ENCODE measurements around the gene BMPR1A. TPM values are rescaled to one million over a fixed set of nuclear protein-coding genes. Genes with fewer than 3 reads are reported as not detected.

BMPR1A gene
- total and polyA plus RNA-seq, 4 donors: 2.2 to 16.0 (median 8.9) TPM

DNA sequence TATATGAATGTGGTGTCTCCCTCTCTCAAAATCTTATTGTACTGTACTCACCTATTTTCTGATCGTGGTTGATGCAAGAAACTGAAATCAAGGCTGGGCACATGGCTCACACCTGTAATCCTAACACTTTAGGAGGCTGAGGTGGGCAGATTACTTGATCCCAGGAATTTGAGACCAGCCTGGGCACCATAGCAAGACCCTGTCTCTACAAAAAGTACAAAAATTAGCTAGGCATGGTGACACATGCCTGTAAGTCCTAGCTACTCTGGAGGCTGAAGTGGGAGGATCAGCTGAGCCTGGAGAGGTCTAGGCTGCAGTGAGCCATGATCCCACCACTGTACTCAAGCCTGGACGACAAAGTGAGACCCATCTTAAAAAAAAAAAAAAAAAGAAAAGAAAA is 185.0 kb downstream of the BMPR1A start:
- Histone ChIP-seq H3K27ac (ENCODE audit: low read depth in 1 of 2, low read length in 2 of 2) (no peak overlapping the region), H3K27me3 (ENCODE audit: control insufficient read depth in 4 of 4, insufficient read depth in 4 of 4, low read length in 3 of 4) (no peaks in the 10 kb centered on the region), H3K4me3 (ENCODE audit: low read depth in 1 of 3, low read length in 3 of 3) (no peak overlapping the region), H3K36me3 (ENCODE audit: control insufficient read depth in 4 of 4, insufficient read depth in 3 of 4, low read depth in 1 of 4, low read length in 3 of 4) (no peaks in the 10 kb centered on the region), H3K4me1 (ENCODE audit: control insufficient read depth in 4 of 4, insufficient read depth in 4 of 4, low read length in 3 of 4) (peaks cover 12 to 44% (median 28%) of the 10 kb centered on the region in 4 donors), H3K9me3 (ENCODE audit: control insufficient read depth in 4 of 4, low read length in 3 of 4) (no peaks in the 10 kb centered on the region), H3K9ac (ENCODE audit: low read depth in 1 of 2, low read length in 2 of 2) (no peak overlapping the region)
- DNase-seq (ENCODE audit: low spot score): no peak
- no peak for TF ChIP-seq RAD21 (IDR thresholded peaks at IDR 0.05)
- TF ChIP-seq TAF1 (conservative IDR thresholded peaks at IDR 0.05): no peak
- TF ChIP-seq GABPA (IDR thresholded peaks at IDR 0.05 in 1 of 2, conservative IDR thresholded peaks at IDR 0.05 in 1 of 2): no peak
- TF ChIP-seq JUND (IDR thresholded peaks at IDR 0.05): no peak
- WGBS: 83% methylated on average over 2 of the region's 2 CpGs

DNA sequence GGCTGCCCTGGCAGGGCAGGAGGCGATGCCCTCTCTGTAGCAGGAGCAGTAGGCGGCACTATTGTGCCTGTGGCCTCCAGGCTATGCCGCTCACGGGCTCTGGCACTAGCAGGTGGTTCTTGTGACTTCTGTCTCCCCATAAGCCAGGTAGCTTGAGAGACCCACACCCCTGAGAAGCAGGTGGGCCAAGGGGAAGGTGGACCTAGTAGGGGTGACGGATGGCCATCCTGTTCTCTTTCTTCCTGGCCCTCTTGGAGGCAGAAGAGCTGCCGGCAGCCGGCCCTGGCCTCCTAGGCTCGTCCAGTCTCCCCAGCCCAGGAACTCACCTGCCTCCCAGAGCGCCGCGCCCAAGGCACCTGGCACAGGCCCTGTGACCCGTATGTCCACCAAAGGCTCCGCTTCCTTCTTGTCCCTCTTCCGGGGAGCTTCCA is 185.6 kb downstream of the BMPR1A start:
- DNase-seq (ENCODE audit: low spot score): no peak
- H3K4me1 ChIP-seq (ENCODE audit: control insufficient read depth in 4 of 4, insufficient read depth in 4 of 4, low read length in 3 of 4): peaks cover 12 to 39% (median 26%) of the 10 kb centered on the region in 4 donors
- no peaks in the 10 kb centered on the region for H3K36me3 ChIP-seq (ENCODE audit: control insufficient read depth in 4 of 4, insufficient read depth in 3 of 4, low read depth in 1 of 4, low read length in 3 of 4)
- no peaks in the 10 kb centered on the region for H3K27me3 ChIP-seq (ENCODE audit: control insufficient read depth in 4 of 4, insufficient read depth in 4 of 4, low read length in 3 of 4)
- H3K9ac ChIP-seq (ENCODE audit: low read depth in 1 of 2, low read length in 2 of 2): no peak overlapping the region
- whole genome bisulfite sequencing: 90% methylated on average over 14 of the region's 14 CpGs
- TF ChIP-seq, protein P1, sequence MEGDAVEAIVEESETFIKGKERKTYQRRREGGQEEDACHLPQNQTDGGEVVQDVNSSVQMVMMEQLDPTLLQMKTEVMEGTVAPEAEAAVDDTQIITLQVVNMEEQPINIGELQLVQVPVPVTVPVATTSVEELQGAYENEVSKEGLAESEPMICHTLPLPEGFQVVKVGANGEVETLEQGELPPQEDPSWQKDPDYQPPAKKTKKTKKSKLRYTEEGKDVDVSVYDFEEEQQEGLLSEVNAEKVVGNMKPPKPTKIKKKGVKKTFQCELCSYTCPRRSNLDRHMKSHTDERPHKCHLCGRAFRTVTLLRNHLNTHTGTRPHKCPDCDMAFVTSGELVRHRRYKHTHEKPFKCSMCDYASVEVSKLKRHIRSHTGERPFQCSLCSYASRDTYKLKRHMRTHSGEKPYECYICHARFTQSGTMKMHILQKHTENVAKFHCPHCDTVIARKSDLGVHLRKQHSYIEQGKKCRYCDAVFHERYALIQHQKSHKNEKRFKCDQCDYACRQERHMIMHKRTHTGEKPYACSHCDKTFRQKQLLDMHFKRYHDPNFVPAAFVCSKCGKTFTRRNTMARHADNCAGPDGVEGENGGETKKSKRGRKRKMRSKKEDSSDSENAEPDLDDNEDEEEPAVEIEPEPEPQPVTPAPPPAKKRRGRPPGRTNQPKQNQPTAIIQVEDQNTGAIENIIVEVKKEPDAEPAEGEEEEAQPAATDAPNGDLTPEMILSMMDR (IDR thresholded peaks at IDR 0.05; ENCODE audit: low read depth, low read length, missing input control): no peak
- H3K4me3 ChIP-seq (ENCODE audit: low read depth in 1 of 3, low read length in 3 of 3): no peak overlapping the region
- no peaks in the 10 kb centered on the region for H3K9me3 ChIP-seq (ENCODE audit: control insufficient read depth in 4 of 4, low read length in 3 of 4)
- no peak overlapping the region for H3K27ac ChIP-seq (ENCODE audit: low read depth in 1 of 2, low read length in 2 of 2)

DNA sequence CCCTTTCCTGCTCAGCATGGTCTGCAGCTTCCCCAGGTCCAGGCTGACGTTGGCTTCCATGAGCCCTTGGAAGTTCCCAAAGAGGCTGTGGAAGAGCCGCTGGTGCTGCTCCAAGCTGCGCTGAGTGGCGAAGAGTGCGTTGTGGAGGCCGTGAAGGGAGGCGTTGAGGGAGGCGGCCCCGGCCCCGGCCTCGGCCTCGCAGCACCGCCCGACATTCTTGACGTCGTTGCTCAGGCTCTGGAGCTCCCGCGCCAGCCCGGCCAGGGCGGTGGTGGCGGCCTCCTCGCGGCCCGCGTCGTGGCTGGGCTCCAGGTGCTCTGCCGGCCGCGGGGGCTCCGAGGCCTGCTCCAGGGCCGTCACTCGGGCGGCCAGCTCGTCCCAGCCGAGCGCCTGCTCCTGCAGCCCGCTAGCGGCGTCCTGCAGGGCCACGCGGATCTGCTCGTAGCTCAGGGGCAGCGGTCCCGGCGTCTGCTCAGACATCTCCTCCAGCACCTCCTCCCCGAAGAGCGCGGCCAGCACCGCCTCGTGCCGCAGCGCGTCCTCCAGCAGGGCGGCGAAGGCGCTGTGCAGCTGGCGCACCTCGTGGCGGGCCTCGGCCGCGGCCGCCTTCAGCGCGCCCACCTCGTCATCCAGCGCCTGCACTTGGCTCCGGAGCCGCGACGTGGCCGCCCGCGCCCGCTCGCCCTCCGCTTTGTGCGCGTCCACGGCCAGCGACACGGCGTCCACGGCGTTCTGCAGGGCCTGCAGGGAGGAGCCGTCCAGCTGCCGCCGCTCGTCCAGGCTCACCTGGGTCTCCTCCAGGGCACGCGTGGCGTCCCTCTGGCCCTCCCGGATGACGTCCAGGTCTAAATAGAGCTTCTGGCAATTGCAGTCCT is 186.3 kb downstream of the BMPR1A start:
- DNase-seq (ENCODE audit: low spot score): no peak
- Histone ChIP-seq H3K9ac (ENCODE audit: low read depth in 1 of 2, low read length in 2 of 2) (no peak overlapping the region), H3K9me3 (ENCODE audit: control insufficient read depth in 4 of 4, low read length in 3 of 4) (no peaks in the 10 kb centered on the region), H3K27me3 (ENCODE audit: control insufficient read depth in 4 of 4, insufficient read depth in 4 of 4, low read length in 3 of 4) (no peaks in the 10 kb centered on the region), H3K4me3 (ENCODE audit: low read depth in 1 of 3, low read length in 3 of 3) (no peak overlapping the region), H3K27ac (ENCODE audit: low read depth in 1 of 2, low read length in 2 of 2) (no peak overlapping the region), H3K4me1 (ENCODE audit: control insufficient read depth in 4 of 4, insufficient read depth in 4 of 4, low read length in 3 of 4) (peaks cover 12 to 39% (median 25%) of the 10 kb centered on the region in 4 donors), H3K36me3 (ENCODE audit: control insufficient read depth in 4 of 4, insufficient read depth in 3 of 4, low read depth in 1 of 4, low read length in 3 of 4) (no peaks in the 10 kb centered on the region)
- 71% methylated on average over 94 of the region's 94 CpGs for WGBS
- no peak for TF ChIP-seq HNF4A (conservative IDR thresholded peaks at IDR 0.05)
- TF ChIP-seq FOXA2 (IDR thresholded peaks at IDR 0.05): no peak
- no peak for TF ChIP-seq HNF4G (IDR thresholded peaks at IDR 0.05)

DNA sequence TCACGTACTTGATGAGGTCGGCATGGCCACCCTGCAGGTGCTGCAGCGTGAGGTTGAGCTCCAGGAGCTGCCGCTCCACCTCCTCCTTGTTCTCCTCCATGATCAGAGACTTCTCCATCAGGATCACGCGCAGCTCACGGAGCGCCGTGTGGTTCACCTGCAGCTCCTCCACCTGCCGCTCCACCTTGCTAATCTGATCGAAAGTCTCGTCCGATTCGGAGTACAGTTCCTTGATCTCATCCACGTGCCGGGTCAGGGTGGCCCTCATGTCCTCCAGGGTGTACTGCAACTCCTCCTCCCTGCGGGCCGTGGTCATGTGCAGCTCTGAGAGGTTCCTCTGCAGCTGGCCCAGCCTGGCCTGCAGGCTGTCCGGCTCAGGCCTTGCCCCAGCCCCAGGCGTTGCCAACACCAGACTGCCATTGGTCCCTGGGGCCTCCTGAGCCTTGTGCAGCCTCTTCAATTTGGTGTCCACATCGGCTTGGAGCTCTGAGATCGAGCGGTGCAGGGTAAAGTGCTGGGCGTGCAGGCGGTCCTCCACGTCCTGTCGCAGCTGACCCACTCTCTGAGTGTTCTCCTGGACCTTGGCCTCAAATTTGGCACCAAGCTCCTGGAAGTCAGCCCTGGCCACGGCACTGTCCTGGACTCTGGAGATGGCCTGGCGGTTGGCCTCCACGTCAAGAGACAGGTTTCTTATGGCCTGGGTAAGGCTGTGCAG is 187.1 kb downstream of the BMPR1A start:
- Histone ChIP-seq H3K27ac (ENCODE audit: low read depth in 1 of 2, low read length in 2 of 2) (peak overlapping the region in 1 of 2 donors; percentile 31), H3K4me3 (ENCODE audit: low read depth in 1 of 3, low read length in 3 of 3) (no peak overlapping the region), H3K4me1 (ENCODE audit: control insufficient read depth in 4 of 4, insufficient read depth in 4 of 4, low read length in 3 of 4) (peaks cover 12 to 39% (median 25%) of the 10 kb centered on the region in 4 donors), H3K27me3 (ENCODE audit: control insufficient read depth in 4 of 4, insufficient read depth in 4 of 4, low read length in 3 of 4) (no peaks in the 10 kb centered on the region), H3K36me3 (ENCODE audit: control insufficient read depth in 4 of 4, insufficient read depth in 3 of 4, low read depth in 1 of 4, low read length in 3 of 4) (no peaks in the 10 kb centered on the region), H3K9ac (ENCODE audit: low read depth in 1 of 2, low read length in 2 of 2) (no peak overlapping the region), H3K9me3 (ENCODE audit: control insufficient read depth in 4 of 4, low read length in 3 of 4) (no peaks in the 10 kb centered on the region)
- 56% methylated on average over 30 of the region's 30 CpGs for WGBS
- DNase-seq (ENCODE audit: low spot score): no peak
- no peak for TF ChIP-seq GABPA (IDR thresholded peaks at IDR 0.05 in 1 of 2, conservative IDR thresholded peaks at IDR 0.05 in 1 of 2)
- TF ChIP-seq, protein P1 (IDR thresholded peaks at IDR 0.05; ENCODE audit: low read depth, low read length, missing input control): no peak
- TF ChIP-seq FOXA1 (IDR thresholded peaks at IDR 0.05): no peak
- TF ChIP-seq SP1 (IDR thresholded peaks at IDR 0.05): peak; percentile 75
- TF ChIP-seq NR2F2 (IDR thresholded peaks at IDR 0.05): no peak
- TF ChIP-seq HNF4A (conservative IDR thresholded peaks at IDR 0.05): peak; percentile 87 to 95
- TF ChIP-seq TAF1 (conservative IDR thresholded peaks at IDR 0.05): no peak
- peak; percentile 40 to 46 for TF ChIP-seq RAD21 (IDR thresholded peaks at IDR 0.05)
- TF ChIP-seq, protein P2, sequence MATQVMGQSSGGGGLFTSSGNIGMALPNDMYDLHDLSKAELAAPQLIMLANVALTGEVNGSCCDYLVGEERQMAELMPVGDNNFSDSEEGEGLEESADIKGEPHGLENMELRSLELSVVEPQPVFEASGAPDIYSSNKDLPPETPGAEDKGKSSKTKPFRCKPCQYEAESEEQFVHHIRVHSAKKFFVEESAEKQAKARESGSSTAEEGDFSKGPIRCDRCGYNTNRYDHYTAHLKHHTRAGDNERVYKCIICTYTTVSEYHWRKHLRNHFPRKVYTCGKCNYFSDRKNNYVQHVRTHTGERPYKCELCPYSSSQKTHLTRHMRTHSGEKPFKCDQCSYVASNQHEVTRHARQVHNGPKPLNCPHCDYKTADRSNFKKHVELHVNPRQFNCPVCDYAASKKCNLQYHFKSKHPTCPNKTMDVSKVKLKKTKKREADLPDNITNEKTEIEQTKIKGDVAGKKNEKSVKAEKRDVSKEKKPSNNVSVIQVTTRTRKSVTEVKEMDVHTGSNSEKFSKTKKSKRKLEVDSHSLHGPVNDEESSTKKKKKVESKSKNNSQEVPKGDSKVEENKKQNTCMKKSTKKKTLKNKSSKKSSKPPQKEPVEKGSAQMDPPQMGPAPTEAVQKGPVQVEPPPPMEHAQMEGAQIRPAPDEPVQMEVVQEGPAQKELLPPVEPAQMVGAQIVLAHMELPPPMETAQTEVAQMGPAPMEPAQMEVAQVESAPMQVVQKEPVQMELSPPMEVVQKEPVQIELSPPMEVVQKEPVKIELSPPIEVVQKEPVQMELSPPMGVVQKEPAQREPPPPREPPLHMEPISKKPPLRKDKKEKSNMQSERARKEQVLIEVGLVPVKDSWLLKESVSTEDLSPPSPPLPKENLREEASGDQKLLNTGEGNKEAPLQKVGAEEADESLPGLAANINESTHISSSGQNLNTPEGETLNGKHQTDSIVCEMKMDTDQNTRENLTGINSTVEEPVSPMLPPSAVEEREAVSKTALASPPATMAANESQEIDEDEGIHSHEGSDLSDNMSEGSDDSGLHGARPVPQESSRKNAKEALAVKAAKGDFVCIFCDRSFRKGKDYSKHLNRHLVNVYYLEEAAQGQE (IDR thresholded peaks at IDR 0.05): no peak
- no peak for TF ChIP-seq FOXA2 (IDR thresholded peaks at IDR 0.05)
- TF ChIP-seq JUND (IDR thresholded peaks at IDR 0.05): peak in 1 of 2 donors; percentile 41
